HepG2 (cell line): ENCODE measurements around the gene SMYD4. TPM values are rescaled to one million over a fixed set of nuclear protein-coding genes. Genes with fewer than 3 reads are reported as not detected.

Experiments used
- ATAC-seq: fragments of 200-7000 bp; cut with Tn5 transposase; 3 replicates; pipeline ENCODE4 v1.9.1; 2020; ENCODE audit warnings: mild to moderate bottlenecking, moderate library complexity
- BruUV-seq: library from RNA; stranded (reverse); fragments of 400-500 nt; replicated peaks from 2 replicates; lab custom pipeline; 2021; lab: Mats Ljungman, UMichigan
- CTCF ChIA-PET: fragments of 300-600 bp; formaldehyde crosslinking; extraction: SDS; loops from one replicate; lab custom pipeline; 2021; ENCODE audit warnings: low total read pairs, inconsistent platforms, low intra/inter-chr PET ratio; lab: Yijun Ruan, JAX
- POLR2A ChIA-PET: fragments of 350-600 bp; sonication (Branson Sonifier 250); formaldehyde crosslinking; loops from one replicate; lab custom pipeline; 2020; ENCODE audit warnings: antibody characterized with exemption, inconsistent platforms; lab: Yijun Ruan, JAX
- DNase-seq: peaks from one replicate; pipeline ENCODE4 v3.0.0-alpha.2; 2015; ENCODE audit warnings: low spot score
- FAIRE-seq: peaks from 3 replicates; lab custom pipeline; 2011; peaks lifted over from hg19 to GRCh38; lab: Jason Lieb, UNC
- H2AFZ ChIP-seq: one replicate; pipeline ENCODE4 v1.6.1; 2011; ENCODE audit warnings: low read length, inconsistent platforms
- H3K27ac ChIP-seq: fragments of 300-600 bp; 3 replicates; pipeline ENCODE4 v1.8.0; 2011; ENCODE audit warnings: mixed run types, mild to moderate bottlenecking, mixed read lengths, low read length, inconsistent platforms; ENCODE audit not compliant: insufficient read depth; ENCODE audit errors: extremely low read length
- H3K27me3 ChIP-seq, 2 experiments: fragments of 200-600 bp in 1 of 2; 2 replicates in 1 of 2; 3 replicates in 1 of 2; pipeline versions ENCODE4 v1.6.0 to v1.8.0; 2011; ENCODE audit warnings: low read length in 2 of 2, mild to moderate bottlenecking in 2 of 2, moderate library complexity in 2 of 2, inconsistent platforms in 1 of 2; ENCODE audit not compliant: insufficient read depth in 2 of 2, control insufficient read depth in 1 of 2
- H3K36me3 ChIP-seq, 2 experiments: fragments of 200-600 bp in 1 of 2; replicated peaks in 1 of 2; 2 replicates in 1 of 2; 3 replicates in 1 of 2; pipeline versions ENCODE4 v1.5.1 to v1.8.0; 2011; ENCODE audit warnings: low read length in 2 of 2, inconsistent platforms in 1 of 2; ENCODE audit not compliant: insufficient read depth in 2 of 2, control insufficient read depth in 1 of 2
- H3K4me1 ChIP-seq: 2 replicates; pipeline ENCODE4 v1.5.1; 2012; ENCODE audit warnings: low read length, inconsistent platforms; ENCODE audit not compliant: insufficient read depth
- H3K4me2 ChIP-seq: 2 replicates; pipeline ENCODE4 v1.6.0; 2011; ENCODE audit warnings: low read depth, low read length, inconsistent platforms
- H3K4me3 ChIP-seq, 3 experiments: fragments of 200-600 bp in 1 of 3; sonication (generic), shearing (Covaris generic) in 1 of 3; replicated peaks in 1 of 3; 2 replicates each; pipeline ENCODE4 v1.5.1; 2011 to 2016; ENCODE audit warnings: low read length in 3 of 3, inconsistent platforms in 2 of 3, low read depth in 2 of 3, mild to moderate bottlenecking in 2 of 3, control low read depth in 1 of 3, mixed read lengths in 1 of 3; ENCODE audit not compliant: insufficient read depth in 1 of 3
- H3K79me2 ChIP-seq: one replicate; pipeline ENCODE4 v1.6.1; 2011; ENCODE audit warnings: low read length, inconsistent platforms; ENCODE audit not compliant: insufficient read depth
- H3K9ac ChIP-seq: 2 replicates; pipeline ENCODE4 v1.6.0; 2011; ENCODE audit warnings: mild to moderate bottlenecking, low read depth, low read length, inconsistent platforms; ENCODE audit not compliant: insufficient read depth
- H3K9me3 ChIP-seq: 2 replicates; pipeline ENCODE4 v1.5.1; 2012; ENCODE audit warnings: mild to moderate bottlenecking, low read length
- H4K20me1 ChIP-seq: 2 replicates; pipeline ENCODE4 v1.6.0; 2011; ENCODE audit warnings: inconsistent platforms, mild to moderate bottlenecking, low read length, moderate library complexity; ENCODE audit not compliant: insufficient read depth
- MED8 ChIP-seq: sonication (generic); formaldehyde crosslinking; IDR thresholded peaks from 2 replicates; pipeline ENCODE4 v1.8.1; 2023; ENCODE audit warnings: mild to moderate bottlenecking, missing genetic modification reagents; ENCODE audit not compliant: insufficient replicate concordance
- NR0B2 ChIP-seq: sonication (generic); formaldehyde crosslinking; IDR thresholded peaks from 2 replicates; pipeline ENCODE4 v1.4.0; 2020; ENCODE audit warnings: mild to moderate bottlenecking, missing genetic modification reagents
- REL ChIP-seq: sonication (generic); formaldehyde crosslinking; conservative IDR thresholded peaks from 2 replicates; pipeline ENCODE4 v1.8.0; 2022; ENCODE audit warnings: mild to moderate bottlenecking, missing genetic modification reagents, moderate library complexity
- TEAD2 ChIP-seq: sonication (generic); formaldehyde crosslinking; IDR thresholded peaks from 2 replicates; pipeline ENCODE4 v1.9.0; 2021; ENCODE audit warnings: missing genetic modification reagents
- UBTF ChIP-seq: sonication (generic); formaldehyde crosslinking; IDR thresholded peaks from 2 replicates; pipeline ENCODE4 v1.4.0; 2020; ENCODE audit warnings: mild to moderate bottlenecking, missing genetic modification reagents
- ZBTB44 ChIP-seq: sonication (generic); formaldehyde crosslinking; IDR thresholded peaks from 2 replicates; pipeline ENCODE4 v1.4.0; 2020; ENCODE audit warnings: missing genetic modification reagents
- ZHX1 ChIP-seq: sonication (generic); formaldehyde crosslinking; IDR thresholded peaks from 2 replicates; pipeline ENCODE4 v1.8.1; 2022; ENCODE audit warnings: low read depth, mild to moderate bottlenecking, missing genetic modification reagents
- ZNF280D ChIP-seq: sonication (generic); formaldehyde crosslinking; IDR thresholded peaks from 2 replicates; pipeline ENCODE4 v1.5.1; 2020; ENCODE audit warnings: mild to moderate bottlenecking, missing genetic modification reagents
- ZSCAN5A ChIP-seq: sonication (generic); formaldehyde crosslinking; IDR thresholded peaks from 2 replicates; pipeline ENCODE4 v1.8.0; 2022; ENCODE audit warnings: mild to moderate bottlenecking, missing genetic modification reagents, borderline replicate concordance
- WGBS: methylation state at CpG from one replicate; pipeline ENCODE4 v1.1.6; 2017; ENCODE audit warnings: low lambda C conversion rate; 5-methylcytosine and 5-hydroxymethylcytosine counted together
- in situ Hi-C: cut with HindIII; loops from 2 replicates; pipeline ENCODE4 v1.10.0; 2017; ENCODE audit warnings: low pct_unique_long_range_greater_than_20kb; ENCODE audit not compliant: extremely low pct_ligation_motif_present
- intact Hi-C: fragments of 100-400 bp; cut with micrococcal nuclease; formaldehyde crosslinking; loops from one replicate; pipeline ENCODE4 v1.10.0; 2022; ENCODE audit not compliant: unreplicated experiment
- polyA plus RNA-seq, 8 experiments: library from polyadenylated mRNA; depleted of rRNA in 3 of 8; stranded (reverse) in 7 of 8; unstranded in 1 of 8; fragments of >200 nt; fragmentation: Illumina TruSeq in 4 of 8; extraction: Trizol in 4 of 8; gene quantifications; 2 replicates each; pipeline versions ENCODE4 v1.2.1 to v1.2.3, GENCODE V29; 2011 to 2016; ENCODE audit warnings: low read depth in 4 of 8, missing spikeins in 1 of 8, mixed read lengths in 1 of 8; ENCODE audit not compliant: insufficient read depth in 1 of 8
- total RNA-seq, 5 experiments: library from RNA; depleted of rRNA; stranded (reverse); fragments of >200 nt; fragmentation: Illumina TruSeq; extraction: Trizol; gene quantifications; 2 replicates each; pipeline ENCODE4 v1.2.3, GENCODE V29; 2016; ENCODE audit warnings: low read depth in 1 of 5

Gene SMYD4
- total and polyA plus RNA-seq, 2 of the 13 experiments (the other 11 are each of a cell fraction or from before 2014, with no cell fraction given), result 7.4 to 11.3 TPM

GRCh38 chr17:1797323-1797722 is 32.4 kb downstream of the SMYD4 start (continued):
- no peak for TF ChIP-seq ZNF280D
- TF ChIP-seq MED8 (CRISPR knock-in tag), result no peak

- Histone ChIP-seq H3K36me3 (peaks cover 7 to 28% of the 10 kb centered on the region in 2 experiments), H3K4me3 (no peak overlapping the region), H3K79me2 (peaks cover 8% of the 10 kb centered on the region), H3K4me1 (peaks cover 11% of the 10 kb centered on the region), H3K4me2 (no peak overlapping the region), H3K9me3 (no peaks in the 10 kb centered on the region), H3K27ac (no peak overlapping the region), H4K20me1 (no peaks in the 10 kb centered on the region), H2AFZ (no peak overlapping the region), H3K27me3 (no peaks in the 10 kb centered on the region), H3K9ac (no peak overlapping the region)
- intact Hi-C loops, result no loop called here
- BruUV-seq, result no TSS peak
- in situ Hi-C loops, result no loop called here
- ATAC-seq, result no peak
- DNase-seq, result no peak
- ChIA-PET POLR2A (interaction anchor here (1.6 kb wide), 1 partner anchor 79 kb away, joined by 5 read pairs; no protein-coding TSS in a partner anchor), CTCF (no interaction called here)
- 94% methylated on average over 1 of the region's 1 CpG for WGBS
- FAIRE-seq, result no peak
- TF ChIP-seq REL, result no peak
- TF ChIP-seq ZHX1 (CRISPR knock-in tag), result no peak
- no peak for TF ChIP-seq NR0B2
- no peak for TF ChIP-seq UBTF
- TF ChIP-seq ZSCAN5A (CRISPR knock-in tag), result no peak
- TF ChIP-seq TEAD2 (CRISPR knock-in tag), result no peak
- TF ChIP-seq ZBTB44 (CRISPR knock-in tag), result no peak
Measured at GRCh38 chr17:1796800-1797199, 32.9 kb downstream of the SMYD4 start.
